ENCODE measurements around the gene ARHGEF19. TPM values are rescaled to one million over a fixed set of nuclear protein-coding genes. Genes with fewer than 3 reads are reported as not detected.

ARHGEF19 gene
- total and polyA plus RNA-seq, 2 of the 13 experiments (the other 11 are each of a cell fraction or from before 2014, with no cell fraction given) = 1.7 to 1.8 TPM

DNA sequence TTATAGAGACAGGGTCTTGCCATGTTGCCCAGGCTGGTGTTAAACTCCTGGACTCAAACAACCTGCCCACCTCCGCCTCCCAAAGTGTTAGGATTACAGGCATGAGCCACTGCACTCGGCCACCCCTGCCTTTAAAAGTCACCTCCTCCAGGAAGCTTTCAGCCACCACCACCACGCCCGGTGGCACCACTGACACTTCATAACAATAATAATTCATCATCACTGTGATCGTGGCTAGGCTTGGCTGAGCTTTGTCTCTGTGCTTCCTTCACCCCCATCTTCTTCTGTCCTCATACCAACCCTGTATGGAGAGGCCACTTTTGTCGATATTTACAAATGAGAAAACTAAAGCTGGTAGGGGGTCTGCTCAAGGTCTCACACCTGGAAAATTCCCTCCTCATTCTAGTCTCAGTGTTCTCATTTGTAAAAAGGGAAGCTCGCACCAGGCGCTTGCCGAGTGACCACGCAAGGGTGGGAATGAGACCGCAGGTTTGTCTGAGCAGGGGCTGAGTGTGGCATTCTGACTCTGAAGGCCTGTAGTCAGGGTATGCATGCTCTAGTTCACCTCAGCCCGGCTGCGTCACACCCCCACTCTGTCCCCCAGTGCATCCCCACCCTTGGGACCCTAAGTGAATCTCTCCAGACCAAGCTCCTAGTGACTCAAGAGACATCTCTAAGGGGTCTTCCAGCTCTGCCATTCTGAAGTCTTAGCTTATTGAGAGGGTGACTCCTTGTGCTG is 43.7 kb downstream of the ARHGEF19 start:
- no peak overlapping the region for H3K4me3 ChIP-seq (replicated peaks in 1 of 3; ENCODE audit: insufficient read depth in 1 of 3, low read depth in 2 of 3, low read length in 3 of 3)
- in situ Hi-C loops (cut with HindIII; ENCODE audit: extremely low pct_ligation_motif_present, low pct_unique_long_range_greater_than_20kb) (no loop called here), intact Hi-C loops (cut with micrococcal nuclease; ENCODE audit: unreplicated experiment) (no loop called here)
- no peaks in the 10 kb centered on the region for H3K9me3 ChIP-seq (ENCODE audit: low read length)
- no peak overlapping the region for H3K27ac ChIP-seq (ENCODE audit: extremely low read length, insufficient read depth, low read length)
- H3K36me3 ChIP-seq (replicated peaks in 1 of 2; ENCODE audit: control insufficient read depth in 1 of 2, insufficient read depth in 2 of 2, low read length in 2 of 2) = no peaks in the 10 kb centered on the region
- H3K79me2 ChIP-seq (ENCODE audit: insufficient read depth, low read length) = no peaks in the 10 kb centered on the region
- peaks cover 91% of the 10 kb centered on the region for H3K4me1 ChIP-seq (ENCODE audit: insufficient read depth, low read length)
- H2AFZ ChIP-seq (ENCODE audit: low read length) = no peak overlapping the region
- POLR2A ChIA-PET = interaction anchor here (0.7 to 1.0 kb wide), 3 partner anchors 10 to 24 kb away, joined by 3 to 4 read pairs (median 4); no protein-coding TSS in a partner anchor
- CTCF ChIA-PET (ENCODE audit: low intra/inter-chr PET ratio, low total read pairs) = no interaction called here
- BruUV-seq (replicated peaks) = no TSS peak
- H4K20me1 ChIP-seq (ENCODE audit: insufficient read depth, low read length) = no peaks in the 10 kb centered on the region
- no peak overlapping the region for H3K4me2 ChIP-seq (ENCODE audit: low read depth, low read length)
- no peak overlapping the region for H3K9ac ChIP-seq (ENCODE audit: insufficient read depth, low read depth, low read length)
- DNase-seq (ENCODE audit: low spot score) = no peak
- H3K27me3 ChIP-seq (ENCODE audit: control insufficient read depth in 1 of 2, insufficient read depth in 2 of 2, low read length in 2 of 2) = peaks cover 7 to 16% of the 10 kb centered on the region in 2 experiments; a peak in 3 of 5 replicates
- WGBS (ENCODE audit: low lambda C conversion rate) = 54% methylated on average over 11 of the region's 13 CpGs
- no peak for FAIRE-seq
- no peak for TF ChIP-seq ZBTB46 (CRISPR knock-in tag; IDR thresholded peaks at IDR 0.05; ENCODE audit: borderline replicate concordance)
- no peak for TF ChIP-seq MATR3 (CRISPR knock-in tag; IDR thresholded peaks at IDR 0.05)
- TF ChIP-seq ARID2 (CRISPR knock-in tag; IDR thresholded peaks at IDR 0.05; ENCODE audit: borderline replicate concordance) = no peak
- TF ChIP-seq RORA (CRISPR knock-in tag; IDR thresholded peaks at IDR 0.05) = no peak
- TF ChIP-seq ZNF746 (CRISPR knock-in tag; IDR thresholded peaks at IDR 0.05) = no peak
- no peak for TF ChIP-seq SNAPC2 (CRISPR knock-in tag; IDR thresholded peaks at IDR 0.05)
- TF ChIP-seq ZNF484 (CRISPR knock-in tag; IDR thresholded peaks at IDR 0.05; ENCODE audit: borderline replicate concordance, low read depth) = no peak
- TF ChIP-seq FOXK1 (CRISPR knock-in tag; IDR thresholded peaks at IDR 0.05; ENCODE audit: borderline replicate concordance, low read depth) = no peak
- TF ChIP-seq, protein P1, sequence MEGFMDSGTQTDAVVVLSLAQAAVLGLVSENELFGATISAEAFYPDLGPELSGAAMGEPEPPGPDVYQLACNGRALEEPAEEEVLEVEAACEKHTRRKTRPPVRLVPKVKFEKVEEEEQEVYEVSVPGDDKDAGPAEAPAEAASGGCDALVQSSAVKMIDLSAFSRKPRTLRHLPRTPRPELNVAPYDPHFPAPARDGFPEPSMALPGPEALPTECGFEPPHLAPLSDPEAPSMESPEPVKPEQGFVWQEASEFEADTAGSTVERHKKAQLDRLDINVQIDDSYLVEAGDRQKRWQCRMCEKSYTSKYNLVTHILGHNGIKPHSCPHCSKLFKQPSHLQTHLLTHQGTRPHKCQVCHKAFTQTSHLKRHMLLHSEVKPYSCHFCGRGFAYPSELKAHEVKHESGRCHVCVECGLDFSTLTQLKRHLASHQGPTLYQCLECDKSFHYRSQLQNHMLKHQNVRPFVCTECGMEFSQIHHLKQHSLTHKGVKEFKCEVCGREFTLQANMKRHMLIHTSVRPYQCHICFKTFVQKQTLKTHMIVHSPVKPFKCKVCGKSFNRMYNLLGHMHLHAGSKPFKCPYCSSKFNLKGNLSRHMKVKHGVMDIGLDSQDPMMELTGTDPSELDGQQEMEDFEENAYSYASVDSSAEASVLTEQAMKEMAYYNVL (CRISPR knock-in tag; IDR thresholded peaks at IDR 0.05; ENCODE audit: borderline replicate concordance) = no peak
- TF ChIP-seq HNF4G (IDR thresholded peaks at IDR 0.05; ENCODE audit: borderline replicate concordance, low read depth, low read length) = no peak
- no peak for TF ChIP-seq HNF4G (CRISPR knock-in tag; IDR thresholded peaks at IDR 0.05; ENCODE audit: borderline replicate concordance, low read depth)
- TF ChIP-seq HMGXB3 (CRISPR knock-in tag; IDR thresholded peaks at IDR 0.05; ENCODE audit: borderline replicate concordance) = no peak
- no peak for ATAC-seq

Measured in HepG2 (cell line).